HL-60 (cell line): ENCODE results near the gene MIOX.

Experiments
- CTCF ChIP-seq: IDR thresholded peaks from one replicate; pipeline ENCODE4 v1.5.1; 2011; ENCODE audit warnings: low read length, control low read depth, inconsistent platforms; ENCODE audit not compliant: insufficient read depth
- GABPA ChIP-seq: IDR thresholded peaks from 2 replicates; pipeline ENCODE4 v1.6.1; 2012; ENCODE audit warnings: low read depth
- POLR2AphosphoS5 ChIP-seq: IDR thresholded peaks from 2 replicates; pipeline ENCODE4 v1.6.1; 2012; ENCODE audit warnings: low read depth
- REST ChIP-seq: IDR thresholded peaks from 2 replicates; pipeline ENCODE4 v1.6.1; 2012; ENCODE audit warnings: low read depth; ENCODE audit not compliant: insufficient replicate concordance
- SPI1 ChIP-seq: IDR thresholded peaks from 2 replicates; pipeline ENCODE4 v1.6.1; 2012; ENCODE audit warnings: low read depth, mild to moderate bottlenecking, borderline replicate concordance

GRCh38 chr22:50465066-50465930 is 21.4 kb upstream of the MIOX start:
- TF ChIP-seq CTCF (no peak), GABPA (no peak), POLR2AphosphoS5 (no peak), REST (no peak), SPI1 (no peak)
